Vagina (tissue), 2 donors: ENCODE results near the gene GLYATL1. TPM values are rescaled to one million over a fixed set of nuclear protein-coding genes. Genes with fewer than 3 reads are reported as not detected.

Experiments
- DNase-seq, 2 donors: peaks; one replicate each; pipeline ENCODE4 v3.0.0-alpha.2; 2017; ENCODE audit errors: extremely low spot score in 2 of 2
- H3K27ac ChIP-seq: fragments of 200-600 bp; sonication (generic); one replicate; pipeline ENCODE4 v1.5.1; 2019
- H3K27me3 ChIP-seq: fragments of 200-600 bp; sonication (generic); one replicate; pipeline ENCODE4 v1.5.1; 2019
- H3K36me3 ChIP-seq, 2 donors: fragments of 200-600 bp; sonication (generic); one replicate each; pipeline ENCODE4 v1.5.1; 2017 to 2019
- H3K4me1 ChIP-seq: fragments of 200-600 bp; sonication (generic); one replicate; pipeline ENCODE4 v1.5.1; 2019
- H3K4me3 ChIP-seq, 2 donors: fragments of 200-600 bp; sonication (generic); 1 replicate in 1 of 2; 2 replicates in 1 of 2; pipeline ENCODE4 v1.5.1; 2016 to 2019
- H3K9me3 ChIP-seq: fragments of 200-600 bp; sonication (generic); one replicate; pipeline ENCODE4 v1.5.1; 2019
- CTCF ChIP-seq, 3 experiments: fragments of 450-650 bp in 2 of 3; fragments of 200-600 bp in 1 of 3; sonication (generic) in 1 of 3; IDR thresholded peaks; one replicate each; pipeline ENCODE4 v1.5.1; 2017 to 2019; ENCODE audit warnings: antibody characterized with exemption in 3 of 3, mild to moderate bottlenecking in 2 of 3, moderate library complexity in 2 of 3
- POLR2A ChIP-seq, 2 donors: fragments of 450-650 bp; IDR thresholded peaks; one replicate each; pipeline ENCODE4 v1.6.1; 2017; ENCODE audit warnings: antibody characterized with exemption in 2 of 2, mild to moderate bottlenecking in 2 of 2, moderate library complexity in 2 of 2
- POLR2AphosphoS5 ChIP-seq, 2 donors: sonication (generic); formaldehyde crosslinking; IDR thresholded peaks; one replicate each; pipeline ENCODE4 v1.9.0; 2017; ENCODE audit warnings: antibody characterized with exemption in 2 of 2, mild to moderate bottlenecking in 2 of 2, low read depth in 1 of 2; ENCODE audit not compliant: insufficient read depth in 1 of 2
- intact Hi-C: fragments of 100-400 bp; cut with DNase I; formaldehyde crosslinking; loops from one replicate; pipeline ENCODE4 v1.15.1; 2023
- total RNA-seq: library from RNA; depleted of rRNA; stranded (reverse); fragments of >200 nt; gene quantifications from one replicate; pipeline ENCODE4 v1.2.3, GENCODE V29; 2016

GLYATL1 gene
- not detected for total RNA-seq

GRCh38 chr11:58939277-58939676, at the start of gene GLYATL1:
Gene GLYATL1, plus strand, starts transcription at chr11:58939488. Its CDS starts 7,600 bp downstream, at chr11:58947088.
- Histone ChIP-seq H3K9me3 (no peaks in the 10 kb centered on the region), H3K4me3 (no peak within 1 kb of the TSS), H3K27ac (no peak within 1 kb of the TSS), H3K27me3 (no peaks in the 10 kb centered on the region), H3K4me1 (no peaks in the 10 kb centered on the region), H3K36me3 (no peaks in the 10 kb centered on the region)
- intact Hi-C loops = no loop called here
- DNase-seq = no peak
- TF ChIP-seq CTCF (IDR thresholded peaks at IDR 0.05) = no peak
- TF ChIP-seq POLR2AphosphoS5 (IDR thresholded peaks at IDR 0.05; ENCODE audit: insufficient read depth in 1 of 2, low read depth in 1 of 2) = no peak
- TF ChIP-seq POLR2A (IDR thresholded peaks at IDR 0.05) = no peak

- intact Hi-C loops = no loop called here
- H3K4me3 ChIP-seq = no peak overlapping the region
Measured at GRCh38 chr11:58893899-58894298, 45.4 kb upstream of the GLYATL1 start.

GRCh38 chr11:58898106-58898505, 41.2 kb upstream of the GLYATL1 start:
- Histone ChIP-seq H3K4me3 (no peak overlapping the region), H3K27ac (no peak overlapping the region), H3K4me1 (no peaks in the 10 kb centered on the region), H3K36me3 (no peaks in the 10 kb centered on the region), H3K27me3 (no peaks in the 10 kb centered on the region), H3K9me3 (no peaks in the 10 kb centered on the region)
- TF ChIP-seq POLR2A (IDR thresholded peaks at IDR 0.05) (no peak), POLR2AphosphoS5 (IDR thresholded peaks at IDR 0.05; ENCODE audit: insufficient read depth in 1 of 2, low read depth in 1 of 2) (no peak)
- intact Hi-C loops = no loop called here
- DNase-seq = no peak

More at GRCh38 chr11:58893899-58894298, 45.4 kb upstream of the GLYATL1 start:
- H3K36me3 ChIP-seq = no peaks in the 10 kb centered on the region
- peak in 1 of 2 donors; percentile 47 for DNase-seq
- no peaks in the 10 kb centered on the region for H3K4me1 ChIP-seq
- no peak overlapping the region for H3K27ac ChIP-seq
- H3K27me3 ChIP-seq = no peaks in the 10 kb centered on the region
- H3K9me3 ChIP-seq = no peaks in the 10 kb centered on the region
- no peak for TF ChIP-seq CTCF (IDR thresholded peaks at IDR 0.05)
- TF ChIP-seq POLR2AphosphoS5 (IDR thresholded peaks at IDR 0.05; ENCODE audit: insufficient read depth in 1 of 2, low read depth in 1 of 2) = no peak
- TF ChIP-seq POLR2A (IDR thresholded peaks at IDR 0.05) = no peak

- Histone ChIP-seq H3K27me3 (no peaks in the 10 kb centered on the region), H3K9me3 (no peaks in the 10 kb centered on the region), H3K36me3 (no peaks in the 10 kb centered on the region), H3K4me1 (no peaks in the 10 kb centered on the region), H3K27ac (no peak overlapping the region), H3K4me3 (no peak overlapping the region)
- intact Hi-C loops = no loop called here
- no peak for DNase-seq
- TF ChIP-seq POLR2AphosphoS5 (IDR thresholded peaks at IDR 0.05; ENCODE audit: insufficient read depth in 1 of 2, low read depth in 1 of 2) (no peak), POLR2A (IDR thresholded peaks at IDR 0.05) (no peak), CTCF (IDR thresholded peaks at IDR 0.05) (no peak)
Measured at GRCh38 chr11:58900479-58901420, 38.5 kb upstream of the GLYATL1 start.

- Histone ChIP-seq H3K27ac (no peak overlapping the region), H3K9me3 (no peaks in the 10 kb centered on the region), H3K36me3 (no peaks in the 10 kb centered on the region), H3K4me1 (no peaks in the 10 kb centered on the region), H3K4me3 (no peak overlapping the region), H3K27me3 (no peaks in the 10 kb centered on the region)
- intact Hi-C loops = no loop called here
- TF ChIP-seq POLR2A (IDR thresholded peaks at IDR 0.05) (no peak), POLR2AphosphoS5 (IDR thresholded peaks at IDR 0.05; ENCODE audit: insufficient read depth in 1 of 2, low read depth in 1 of 2) (no peak), CTCF (IDR thresholded peaks at IDR 0.05) (no peak)
- no peak for DNase-seq
Measured at GRCh38 chr11:58902881-58903280, 36.4 kb upstream of the GLYATL1 start.
